DOHH2 (cell line): ENCODE results near the gene TCTN1.
A peak's percentile ranks its signal among the peaks of the same experiment; 100 is the strongest.

Source experiments
- H3F3A ChIP-seq: fragments of 200-600 bp; sonication (generic), shearing (Covaris generic); 2 replicates; pipeline ENCODE4 v1.6.0; 2016; ENCODE audit warnings: antibody characterized with exemption, mild to moderate bottlenecking; ENCODE audit not compliant: control insufficient read depth, insufficient read depth
- H3K27ac ChIP-seq: fragments of 200-600 bp; sonication (generic); 2 replicates; pipeline ENCODE4 v1.5.1; 2014; ENCODE audit warnings: low read depth, mild to moderate bottlenecking, low read length, moderate library complexity
- H3K27me3 ChIP-seq: fragments of 200-600 bp; sonication (generic); 2 replicates; pipeline ENCODE4 v1.6.1; 2014; ENCODE audit warnings: mild to moderate bottlenecking, low read length, mixed read lengths; ENCODE audit not compliant: control insufficient read depth
- H3K36me3 ChIP-seq: fragments of 200-600 bp; sonication (generic); 2 replicates; pipeline ENCODE4 v1.6.1; 2014; ENCODE audit warnings: mild to moderate bottlenecking, low read length, moderate library complexity, mixed read lengths; ENCODE audit not compliant: control insufficient read depth
- H3K4me1 ChIP-seq: fragments of 200-600 bp; sonication (generic); 2 replicates; pipeline ENCODE4 v1.6.1; 2014; ENCODE audit warnings: mild to moderate bottlenecking, low read length, mixed read lengths; ENCODE audit not compliant: control insufficient read depth
- H3K4me2 ChIP-seq: fragments of 200-600 bp; sonication (generic); 2 replicates; pipeline ENCODE4 v1.6.0; 2014; ENCODE audit warnings: mild to moderate bottlenecking, low read length, moderate library complexity
- H3K4me3 ChIP-seq: fragments of 200-600 bp; sonication (generic); 2 replicates; pipeline ENCODE4 v1.5.1; 2014; ENCODE audit warnings: mild to moderate bottlenecking, low read length, mixed read lengths
- H3K79me2 ChIP-seq: fragments of 200-600 bp; sonication (generic); 2 replicates; pipeline ENCODE4 v1.6.1; 2014; ENCODE audit warnings: mild to moderate bottlenecking, low read length, mixed read lengths; ENCODE audit not compliant: control insufficient read depth
- H3K9me2 ChIP-seq: fragments of 200-600 bp; sonication (generic); replicated peaks from 2 replicates; pipeline ENCODE4 v1.6.1; 2014; ENCODE audit warnings: mild to moderate bottlenecking, low read length, mixed read lengths; ENCODE audit not compliant: control insufficient read depth
- H3K9me3 ChIP-seq: fragments of 200-600 bp; sonication (generic); 2 replicates; pipeline ENCODE4 v1.6.1; 2014; ENCODE audit warnings: antibody characterized with exemption, low read length, mixed read lengths; ENCODE audit not compliant: control insufficient read depth, insufficient read depth
- H4K20me1 ChIP-seq: fragments of 200-600 bp; sonication (generic); 2 replicates; pipeline ENCODE4 v1.6.0; 2014; ENCODE audit warnings: low read depth, mild to moderate bottlenecking, antibody characterized with exemption, low read length, moderate library complexity; ENCODE audit not compliant: control insufficient read depth, insufficient read depth
- EZH2phosphoT487 ChIP-seq: fragments of 200-600 bp; sonication (generic); IDR thresholded peaks from 2 replicates; pipeline ENCODE4 v1.6.1; 2017; ENCODE audit warnings: borderline replicate concordance, mild to moderate bottlenecking, antibody characterized with exemption, low read length, moderate library complexity, mixed read lengths
- TF ChIP-seq, protein P1 (sequence below): fragments of 200-600 bp; sonication (generic); IDR thresholded peaks from one replicate; pipeline ENCODE4 v1.5.1; 2014; ENCODE audit warnings: antibody characterized with exemption, mild to moderate bottlenecking, low read depth, low read length; ENCODE audit not compliant: poor library complexity, severe bottlenecking

The TCTN1 gene

DNA sequence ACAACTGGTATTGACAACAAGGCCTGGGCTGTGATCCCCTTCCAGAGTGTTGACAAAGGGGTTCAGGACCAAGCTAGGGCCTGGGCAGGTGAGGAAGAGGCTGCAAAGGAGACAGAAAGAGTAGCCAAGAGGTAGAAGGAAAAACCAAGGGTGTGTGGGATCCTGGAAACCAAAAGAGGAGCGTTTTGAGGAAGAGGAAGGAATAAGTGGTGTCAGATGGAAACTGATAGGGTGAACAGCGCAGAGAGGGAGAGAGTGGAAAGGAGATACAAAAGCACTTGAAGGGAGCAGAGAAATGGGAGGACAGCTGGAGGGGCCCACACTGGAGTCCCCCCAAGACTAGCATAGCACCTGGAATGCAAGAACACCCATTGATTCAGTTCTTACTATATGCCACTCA is 83.3 kb downstream of the TCTN1 start:
- Histone ChIP-seq H3K9me3 (no peaks in the 10 kb centered on the region), H3K4me3 (no peak overlapping the region), H4K20me1 (no peaks in the 10 kb centered on the region), H3F3A (peaks cover 5% of the 10 kb centered on the region), H3K27ac (no peak overlapping the region), H3K36me3 (no peaks in the 10 kb centered on the region), H3K9me2 (no peaks in the 10 kb centered on the region), H3K4me1 (peaks cover 46% of the 10 kb centered on the region), H3K27me3 (no peaks in the 10 kb centered on the region), H3K79me2 (no peaks in the 10 kb centered on the region), H3K4me2 (no peak overlapping the region)
- TF ChIP-seq, protein P1, sequence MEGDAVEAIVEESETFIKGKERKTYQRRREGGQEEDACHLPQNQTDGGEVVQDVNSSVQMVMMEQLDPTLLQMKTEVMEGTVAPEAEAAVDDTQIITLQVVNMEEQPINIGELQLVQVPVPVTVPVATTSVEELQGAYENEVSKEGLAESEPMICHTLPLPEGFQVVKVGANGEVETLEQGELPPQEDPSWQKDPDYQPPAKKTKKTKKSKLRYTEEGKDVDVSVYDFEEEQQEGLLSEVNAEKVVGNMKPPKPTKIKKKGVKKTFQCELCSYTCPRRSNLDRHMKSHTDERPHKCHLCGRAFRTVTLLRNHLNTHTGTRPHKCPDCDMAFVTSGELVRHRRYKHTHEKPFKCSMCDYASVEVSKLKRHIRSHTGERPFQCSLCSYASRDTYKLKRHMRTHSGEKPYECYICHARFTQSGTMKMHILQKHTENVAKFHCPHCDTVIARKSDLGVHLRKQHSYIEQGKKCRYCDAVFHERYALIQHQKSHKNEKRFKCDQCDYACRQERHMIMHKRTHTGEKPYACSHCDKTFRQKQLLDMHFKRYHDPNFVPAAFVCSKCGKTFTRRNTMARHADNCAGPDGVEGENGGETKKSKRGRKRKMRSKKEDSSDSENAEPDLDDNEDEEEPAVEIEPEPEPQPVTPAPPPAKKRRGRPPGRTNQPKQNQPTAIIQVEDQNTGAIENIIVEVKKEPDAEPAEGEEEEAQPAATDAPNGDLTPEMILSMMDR: no peak
- no peak for TF ChIP-seq EZH2phosphoT487

DNA sequence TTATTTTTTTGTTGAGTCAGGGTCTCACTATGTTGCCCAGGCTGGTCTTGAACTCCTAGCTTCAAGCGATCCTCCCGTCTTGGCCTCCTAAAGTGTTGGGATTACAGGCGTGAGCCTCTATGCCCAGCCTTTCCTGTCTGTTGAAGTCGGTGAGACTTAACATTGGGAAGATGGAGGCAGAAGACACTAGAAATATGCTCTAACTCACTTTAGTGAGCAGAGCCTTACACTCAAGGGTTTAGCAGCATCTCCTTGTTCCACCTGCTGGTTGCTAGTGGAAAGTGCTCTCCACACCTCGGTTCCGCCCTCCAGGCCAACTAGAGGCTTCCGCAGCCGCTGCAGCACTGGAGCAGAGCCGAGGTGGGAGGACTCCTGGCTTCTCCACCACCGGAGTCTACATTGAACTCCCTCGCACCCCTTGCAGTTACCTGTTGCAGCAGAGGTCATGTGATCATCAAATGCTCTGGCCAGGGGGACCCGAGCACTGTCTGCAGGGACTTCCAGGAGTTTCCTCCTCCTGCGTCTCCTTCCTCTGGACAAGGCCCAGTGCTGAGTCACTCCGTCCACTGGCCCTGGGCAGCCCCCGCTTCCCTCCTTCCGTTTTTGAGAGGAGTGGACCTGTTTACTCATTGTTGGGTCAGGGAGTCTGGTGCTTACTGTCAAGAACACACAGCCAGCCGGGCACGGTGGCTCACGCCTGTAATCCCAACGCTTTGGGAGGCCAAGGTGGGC is 84.4 kb downstream of the TCTN1 start:
- H3K4me2 ChIP-seq: peak overlapping the region; percentile 53

More for the DNA sequence above, 84.4 kb downstream of the TCTN1 start:
- Histone ChIP-seq H3K27me3 (no peaks in the 10 kb centered on the region), H3F3A (peaks cover 7% of the 10 kb centered on the region), H3K4me3 (peak overlapping the region; percentile 34; the same call in 1 of the 2 replicates), H3K36me3 (no peaks in the 10 kb centered on the region), H3K9me3 (no peaks in the 10 kb centered on the region), H3K4me1 (peaks cover 37% of the 10 kb centered on the region), H3K79me2 (no peaks in the 10 kb centered on the region), H3K9me2 (no peaks in the 10 kb centered on the region), H4K20me1 (no peaks in the 10 kb centered on the region), H3K27ac (peak overlapping the region; percentile 43; the same call in 1 of the 2 replicates)
- no peak for TF ChIP-seq EZH2phosphoT487
- TF ChIP-seq, protein P1: peak; percentile 82
